Gastroesophageal sphincter (tissue), 4 donors: ENCODE results near the gene MAP3K13. TPM values are rescaled to one million over a fixed set of nuclear protein-coding genes. Genes with fewer than 3 reads are reported as not detected.

Experiments used
- ATAC-seq: fragments of 150-250 bp; one replicate; pipeline ENCODE4 v1.9.1; 2016; ENCODE audit warnings: mild to moderate bottlenecking, moderate library complexity
- H3K27ac ChIP-seq, 4 donors: fragments of 200-600 bp; sonication (generic) in 3 of 4; 1 replicate in 3 of 4; 2 replicates in 1 of 4; pipeline ENCODE4 v1.5.1; 2016 to 2019
- H3K27me3 ChIP-seq: fragments of 200-600 bp; sonication (generic); one replicate; pipeline ENCODE4 v1.5.1; 2019
- H3K36me3 ChIP-seq, 2 donors: fragments of 200-600 bp; sonication (generic); one replicate each; pipeline ENCODE4 v1.5.1; 2019; ENCODE audit warnings: control low read depth in 1 of 2
- H3K4me1 ChIP-seq, 3 donors: fragments of 200-600 bp; sonication (generic); 1 replicate in 2 of 3; 2 replicates in 1 of 3; pipeline ENCODE4 v1.5.1; 2016 to 2019; ENCODE audit warnings: control low read depth in 2 of 3
- H3K4me3 ChIP-seq, 2 donors: fragments of 200-600 bp; sonication (generic); one replicate each; pipeline ENCODE4 v1.5.1; 2019; ENCODE audit warnings: mild to moderate bottlenecking in 1 of 2, moderate library complexity in 1 of 2
- H3K9me3 ChIP-seq, 3 donors: fragments of 200-600 bp; sonication (generic); one replicate each; pipeline ENCODE4 v1.5.1; 2017 to 2019; ENCODE audit warnings: control low read depth in 2 of 3
- CTCF ChIP-seq, 4 experiments: fragments of 200-600 bp in 2 of 4; fragments of 450-650 bp in 2 of 4; sonication (generic) in 1 of 4; IDR thresholded peaks; one replicate each; pipeline ENCODE4 v1.5.1; 2017 to 2019; ENCODE audit warnings: antibody characterized with exemption in 4 of 4, mild to moderate bottlenecking in 2 of 4, moderate library complexity in 2 of 4
- EP300 ChIP-seq: sonication (generic); formaldehyde crosslinking; IDR thresholded peaks from one replicate; pipeline ENCODE4 v1.6.1; 2017; ENCODE audit warnings: antibody characterized with exemption, mild to moderate bottlenecking
- POLR2A ChIP-seq, 2 donors: fragments of 450-650 bp; IDR thresholded peaks; one replicate each; pipeline ENCODE4 v1.6.1; 2017; ENCODE audit warnings: antibody characterized with exemption in 2 of 2, mild to moderate bottlenecking in 2 of 2, moderate library complexity in 1 of 2
- POLR2AphosphoS5 ChIP-seq: sonication (generic); formaldehyde crosslinking; IDR thresholded peaks from one replicate; pipeline ENCODE4 v1.6.1; 2017; ENCODE audit warnings: antibody characterized with exemption
- WGBS, 2 donors: methylation state at CpG; one replicate each; pipeline ENCODE4 v1.1.5; 2018; ENCODE audit warnings: low coverage in 1 of 2; 5-methylcytosine and 5-hydroxymethylcytosine counted together
- total RNA-seq, 4 donors: library from RNA; depleted of rRNA; stranded (reverse); fragments of >200 nt; gene quantifications; one replicate each; pipeline ENCODE4 v1.1.0, GENCODE V29; 2016

Gene MAP3K13
- total RNA-seq, 4 donors from 2014 or later: 17.1 to 29.2 (median 23.3) TPM

- no peak for ATAC-seq
- H3K27ac ChIP-seq: no peak overlapping the region
- no peaks in the 10 kb centered on the region for H3K27me3 ChIP-seq
- no peaks in the 10 kb centered on the region for H3K36me3 ChIP-seq
- WGBS, 2 donors: 97 to 100% methylated on average over 1 to 4 of the region's 4 CpGs
- H3K9me3 ChIP-seq: no peaks in the 10 kb centered on the region
- TF ChIP-seq EP300 (no peak), CTCF (IDR thresholded peaks at IDR 0.05) (no peak), POLR2AphosphoS5 (no peak), POLR2A (IDR thresholded peaks at IDR 0.05) (no peak)
- H3K4me1 ChIP-seq: peaks cover 0 to 17% (median 0%) of the 10 kb centered on the region in 3 donors
- H3K4me3 ChIP-seq: no peak overlapping the region
Observed at GRCh38 chr3:185405243-185405642, 42.3 kb downstream of the MAP3K13 start.

- Histone ChIP-seq H3K9me3 (no peaks in the 10 kb centered on the region), H3K4me3 (no peak overlapping the region), H3K27ac (no peak overlapping the region), H3K36me3 (no peaks in the 10 kb centered on the region), H3K4me1 (peaks cover 0 to 17% (median 0%) of the 10 kb centered on the region in 3 donors), H3K27me3 (no peaks in the 10 kb centered on the region)
- WGBS, 2 donors: 79 to 81% methylated on average over 3 of the region's 3 CpGs
- no peak for TF ChIP-seq CTCF (IDR thresholded peaks at IDR 0.05)
- no peak for ATAC-seq
Observed at GRCh38 chr3:185405664-185406063, 42.7 kb downstream of the MAP3K13 start.

- no peak for TF ChIP-seq EP300
- no peak for TF ChIP-seq CTCF (IDR thresholded peaks at IDR 0.05)
- TF ChIP-seq POLR2AphosphoS5: no peak
- no peak for TF ChIP-seq POLR2A (IDR thresholded peaks at IDR 0.05)
- Histone ChIP-seq H3K4me1 (peaks cover 0 to 17% (median 0%) of the 10 kb centered on the region in 3 donors), H3K27me3 (no peaks in the 10 kb centered on the region), H3K36me3 (no peaks in the 10 kb centered on the region), H3K27ac (no peak overlapping the region), H3K9me3 (no peaks in the 10 kb centered on the region), H3K4me3 (no peak overlapping the region)
- WGBS, 2 donors: 62 to 68% methylated on average over 1 of the region's 1 CpG
- no peak for ATAC-seq
Observed at GRCh38 chr3:185406121-185406620, 43.2 kb downstream of the MAP3K13 start.

GRCh38 chr3:185409957-185410356, 47.0 kb downstream of the MAP3K13 start:
- H3K27ac ChIP-seq: no peak overlapping the region

More at GRCh38 chr3:185409957-185410356, 47.0 kb downstream of the MAP3K13 start:
- Histone ChIP-seq H3K4me1 (no peaks in the 10 kb centered on the region), H3K9me3 (no peaks in the 10 kb centered on the region), H3K4me3 (no peak overlapping the region), H3K36me3 (no peaks in the 10 kb centered on the region), H3K27me3 (no peaks in the 10 kb centered on the region)
- TF ChIP-seq POLR2AphosphoS5 (no peak), POLR2A (IDR thresholded peaks at IDR 0.05) (no peak), EP300 (no peak), CTCF (IDR thresholded peaks at IDR 0.05) (no peak)
- ATAC-seq: no peak
- 84 to 100% methylated on average over 1 to 4 of the region's 8 CpGs for WGBS, 2 donors
